ENCODE measurements around the gene SAMM50. TPM values are rescaled to one million over a fixed set of nuclear protein-coding genes. Genes with fewer than 3 reads are reported as not detected.

SAMM50 gene
- total and polyA plus RNA-seq, 2 donors (not counting 1 experiment from before 2014, with no cell fraction given): 32.9 to 45.7 TPM

DNA sequence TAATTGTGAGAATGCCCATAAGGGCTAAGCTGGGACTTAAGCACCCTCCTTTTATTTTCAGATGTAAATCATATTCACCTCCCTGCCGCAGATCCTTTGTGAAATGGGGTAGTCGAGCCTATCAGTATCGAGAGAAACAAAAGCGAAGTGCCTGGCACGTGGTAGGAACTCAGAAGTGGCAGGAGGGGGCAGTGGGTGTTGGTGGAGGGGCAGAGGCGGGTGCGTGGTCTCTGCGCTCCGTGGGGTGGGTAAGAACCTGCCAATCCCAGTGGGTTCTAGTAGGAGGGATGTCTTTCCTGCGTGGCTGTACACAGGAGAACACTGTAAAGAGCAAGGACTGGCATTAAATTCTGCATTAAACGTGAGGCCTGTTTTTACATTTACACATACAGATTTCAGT, 47.1 kb downstream of the SAMM50 start:
- no peaks in the 10 kb centered on the region for H4K20me1 ChIP-seq (ENCODE audit: control insufficient read depth, extremely low read depth, insufficient read depth, low read length)
- no peak for TF ChIP-seq EZH2 (IDR thresholded peaks at IDR 0.05; ENCODE audit: low read length, missing control alignments)
- TF ChIP-seq, protein P1, sequence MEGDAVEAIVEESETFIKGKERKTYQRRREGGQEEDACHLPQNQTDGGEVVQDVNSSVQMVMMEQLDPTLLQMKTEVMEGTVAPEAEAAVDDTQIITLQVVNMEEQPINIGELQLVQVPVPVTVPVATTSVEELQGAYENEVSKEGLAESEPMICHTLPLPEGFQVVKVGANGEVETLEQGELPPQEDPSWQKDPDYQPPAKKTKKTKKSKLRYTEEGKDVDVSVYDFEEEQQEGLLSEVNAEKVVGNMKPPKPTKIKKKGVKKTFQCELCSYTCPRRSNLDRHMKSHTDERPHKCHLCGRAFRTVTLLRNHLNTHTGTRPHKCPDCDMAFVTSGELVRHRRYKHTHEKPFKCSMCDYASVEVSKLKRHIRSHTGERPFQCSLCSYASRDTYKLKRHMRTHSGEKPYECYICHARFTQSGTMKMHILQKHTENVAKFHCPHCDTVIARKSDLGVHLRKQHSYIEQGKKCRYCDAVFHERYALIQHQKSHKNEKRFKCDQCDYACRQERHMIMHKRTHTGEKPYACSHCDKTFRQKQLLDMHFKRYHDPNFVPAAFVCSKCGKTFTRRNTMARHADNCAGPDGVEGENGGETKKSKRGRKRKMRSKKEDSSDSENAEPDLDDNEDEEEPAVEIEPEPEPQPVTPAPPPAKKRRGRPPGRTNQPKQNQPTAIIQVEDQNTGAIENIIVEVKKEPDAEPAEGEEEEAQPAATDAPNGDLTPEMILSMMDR (conservative IDR thresholded peaks at IDR 0.05 in 1 of 2, IDR thresholded peaks at IDR 0.05 in 1 of 2; ENCODE audit: low read depth in 1 of 2, low read length in 2 of 2): no peak
- H3K27ac ChIP-seq (ENCODE audit: insufficient read depth, low read length): no peak overlapping the region
- DNase-seq (ENCODE audit: low read depth in 2 of 2): no peak
- H2AFZ ChIP-seq (ENCODE audit: low read length): no peak overlapping the region
- H3K27me3 ChIP-seq (ENCODE audit: control insufficient read depth, insufficient read depth, low read length): no peaks in the 10 kb centered on the region
- no peak overlapping the region for H3K9ac ChIP-seq (ENCODE audit: insufficient read depth, low read length)
- H3K4me1 ChIP-seq (ENCODE audit: control insufficient read depth, extremely low read depth, insufficient read depth, low read length): no peaks in the 10 kb centered on the region
- H3K36me3 ChIP-seq (ENCODE audit: control insufficient read depth, insufficient read depth, low read length): no peaks in the 10 kb centered on the region
- H3K79me2 ChIP-seq (ENCODE audit: control insufficient read depth, insufficient read depth, low read length): no peaks in the 10 kb centered on the region
- no peaks in the 10 kb centered on the region for H3K9me3 ChIP-seq (ENCODE audit: control insufficient read depth, insufficient read depth, low read depth, low read length)
- no peak overlapping the region for H3K4me3 ChIP-seq (replicated peaks in 1 of 4; ENCODE audit: control extremely low read depth in 1 of 4, insufficient read depth in 1 of 4, low read depth in 3 of 4, low read length in 4 of 4)
- no peak overlapping the region for H3K4me2 ChIP-seq (ENCODE audit: extremely low read depth, insufficient read depth, low read length)

GRCh38 chr22:44002997-44003396, 47.8 kb downstream of the SAMM50 start:
- no peaks in the 10 kb centered on the region for H3K27me3 ChIP-seq (ENCODE audit: control insufficient read depth, insufficient read depth, low read length)
- TF ChIP-seq EZH2 (IDR thresholded peaks at IDR 0.05; ENCODE audit: low read length, missing control alignments): no peak
- TF ChIP-seq, protein P1 (conservative IDR thresholded peaks at IDR 0.05 in 1 of 2, IDR thresholded peaks at IDR 0.05 in 1 of 2; ENCODE audit: low read depth in 1 of 2, low read length in 2 of 2): no peak
- H3K36me3 ChIP-seq (ENCODE audit: control insufficient read depth, insufficient read depth, low read length): no peaks in the 10 kb centered on the region
- H2AFZ ChIP-seq (ENCODE audit: low read length): no peak overlapping the region
- no peak overlapping the region for H3K27ac ChIP-seq (ENCODE audit: insufficient read depth, low read length)
- no peak overlapping the region for H3K4me2 ChIP-seq (ENCODE audit: extremely low read depth, insufficient read depth, low read length)
- H3K4me1 ChIP-seq (ENCODE audit: control insufficient read depth, extremely low read depth, insufficient read depth, low read length): no peaks in the 10 kb centered on the region
- no peak overlapping the region for H3K9ac ChIP-seq (ENCODE audit: insufficient read depth, low read length)
- H4K20me1 ChIP-seq (ENCODE audit: control insufficient read depth, extremely low read depth, insufficient read depth, low read length): no peaks in the 10 kb centered on the region
- no peaks in the 10 kb centered on the region for H3K79me2 ChIP-seq (ENCODE audit: control insufficient read depth, insufficient read depth, low read length)
- H3K4me3 ChIP-seq (replicated peaks in 1 of 4; ENCODE audit: control extremely low read depth in 1 of 4, insufficient read depth in 1 of 4, low read depth in 3 of 4, low read length in 4 of 4): no peak overlapping the region
- H3K9me3 ChIP-seq (ENCODE audit: control insufficient read depth, insufficient read depth, low read depth, low read length): no peaks in the 10 kb centered on the region
- DNase-seq (ENCODE audit: low read depth in 2 of 2): no peak

DNA sequence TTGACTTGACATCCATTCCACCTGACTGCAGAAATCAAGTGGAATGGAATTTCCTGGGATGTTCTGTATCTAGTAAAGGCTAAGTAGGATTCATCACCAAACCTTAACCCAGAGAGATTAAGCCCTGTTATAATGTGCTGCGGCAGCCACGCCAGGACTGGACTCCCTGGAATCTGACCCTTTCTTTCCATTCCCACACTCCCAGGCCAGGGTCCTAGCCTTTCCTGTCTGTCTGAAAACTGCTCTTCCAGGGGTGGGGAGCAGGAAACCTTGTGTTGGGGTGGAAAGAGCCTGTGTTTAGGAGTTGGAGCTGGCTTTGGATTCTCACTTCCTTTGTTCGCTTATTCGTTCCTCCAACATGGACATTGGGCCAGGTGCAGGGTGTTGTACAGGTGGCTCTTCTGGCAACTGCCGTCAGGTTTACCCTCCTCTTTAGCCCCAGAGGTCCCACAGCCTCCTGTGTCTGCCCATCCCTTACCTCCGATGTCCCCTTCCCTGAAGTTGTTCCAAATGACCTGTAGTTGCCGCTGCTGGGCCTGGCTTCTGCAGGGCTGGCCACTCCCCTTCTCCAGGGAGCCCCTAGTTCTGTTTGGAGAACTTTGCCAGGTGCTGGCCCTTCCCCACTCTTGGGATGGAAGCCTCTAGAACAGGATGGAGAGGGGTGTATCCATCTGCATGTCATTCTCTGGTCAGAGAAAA, 48.3 kb downstream of the SAMM50 start:
- TF ChIP-seq, protein P1 (conservative IDR thresholded peaks at IDR 0.05 in 1 of 2, IDR thresholded peaks at IDR 0.05 in 1 of 2; ENCODE audit: low read depth in 1 of 2, low read length in 2 of 2): no peak
- TF ChIP-seq EZH2 (IDR thresholded peaks at IDR 0.05; ENCODE audit: low read length, missing control alignments): no peak
- no peaks in the 10 kb centered on the region for H4K20me1 ChIP-seq (ENCODE audit: control insufficient read depth, extremely low read depth, insufficient read depth, low read length)
- H3K4me3 ChIP-seq (replicated peaks in 1 of 4; ENCODE audit: control extremely low read depth in 1 of 4, insufficient read depth in 1 of 4, low read depth in 3 of 4, low read length in 4 of 4): no peak overlapping the region
- H2AFZ ChIP-seq (ENCODE audit: low read length): no peak overlapping the region
- H3K79me2 ChIP-seq (ENCODE audit: control insufficient read depth, insufficient read depth, low read length): no peaks in the 10 kb centered on the region
- no peaks in the 10 kb centered on the region for H3K36me3 ChIP-seq (ENCODE audit: control insufficient read depth, insufficient read depth, low read length)
- H3K9ac ChIP-seq (ENCODE audit: insufficient read depth, low read length): no peak overlapping the region
- H3K4me1 ChIP-seq (ENCODE audit: control insufficient read depth, extremely low read depth, insufficient read depth, low read length): no peaks in the 10 kb centered on the region
- no peak for DNase-seq (ENCODE audit: low read depth in 2 of 2)
- no peaks in the 10 kb centered on the region for H3K27me3 ChIP-seq (ENCODE audit: control insufficient read depth, insufficient read depth, low read length)
- H3K9me3 ChIP-seq (ENCODE audit: control insufficient read depth, insufficient read depth, low read depth, low read length): no peaks in the 10 kb centered on the region
- no peak overlapping the region for H3K4me2 ChIP-seq (ENCODE audit: extremely low read depth, insufficient read depth, low read length)
- H3K27ac ChIP-seq (ENCODE audit: insufficient read depth, low read length): no peak overlapping the region
